Adrenal gland (tissue), 12 donors: ENCODE data around the gene VANGL2. TPM values are rescaled to one million over a fixed set of nuclear protein-coding genes. Genes with fewer than 3 reads are reported as not detected.

Source experiments
- DNase-seq, 7 donors: peaks; one replicate each; pipeline ENCODE4 v3.0.0-alpha.2; 2019 to 2020
- H3K27ac ChIP-seq, 5 donors: fragments of 200-600 bp; sonication (generic) in 4 of 5; 1 replicate in 3 of 5; 2 replicates in 2 of 5; pipeline versions ENCODE4 v1.5.1 to v1.8.0; 2016 to 2020; ENCODE audit warnings: mild to moderate bottlenecking in 1 of 5
- H3K27me3 ChIP-seq: fragments of 200-600 bp; 2 replicates; pipeline ENCODE4 v1.8.0; 2021
- H3K36me3 ChIP-seq, 2 donors: fragments of 200-600 bp; replicated peaks in 1 of 2; 1 replicate in 1 of 2; 2 replicates in 1 of 2; pipeline versions ENCODE4 v1.5.1 to v1.8.0; 2018 to 2022
- H3K4me1 ChIP-seq, 2 donors: fragments of 200-600 bp; replicated peaks in 1 of 2; 1 replicate in 1 of 2; 2 replicates in 1 of 2; pipeline versions ENCODE4 v1.5.1 to v1.8.0; 2018 to 2021
- H3K4me3 ChIP-seq, 4 donors: fragments of 200-600 bp; sonication (generic) in 3 of 4; one replicate each; pipeline ENCODE4 v1.5.1; 2016 to 2018
- H3K9me3 ChIP-seq, 3 donors: fragments of 200-600 bp; sonication (generic) in 1 of 3; replicated peaks in 1 of 3; 1 replicate in 2 of 3; 2 replicates in 1 of 3; pipeline versions ENCODE4 v1.5.1 to v1.8.0; 2016 to 2021
- POLR2A ChIP-seq, 2 donors: fragments of 450-650 bp; IDR thresholded peaks; one replicate each; pipeline ENCODE4 v1.6.1; 2017; ENCODE audit warnings: antibody characterized with exemption in 2 of 2, mild to moderate bottlenecking in 2 of 2, moderate library complexity in 1 of 2
- WGBS, 4 donors: extraction: QIAGEN DNeasy Blood & Tissue Kit in 2 of 4; methylation state at CpG; one replicate each; pipeline versions ENCODE4 v1.1.5 to v1.1.7; 2013 to 2017; 5-methylcytosine and 5-hydroxymethylcytosine counted together
- intact Hi-C, 2 donors: fragments of 100-400 bp; cut with DNase I; formaldehyde crosslinking; loops; one replicate each; pipeline versions ENCODE4 v1.14.1 to v1.15.0; 2022 to 2023
- polyA plus RNA-seq, 3 donors: library from polyadenylated mRNA; stranded (reverse); fragments of 200-250 nt in 2 of 3; fragments of 350-450 nt in 1 of 3; fragmentation: Illumina TruSeq in 1 of 3; extraction: RNeasy Lipid Tissue Mini Kit (QIAGEN cat#74804) in 1 of 3; gene quantifications; one replicate each; pipeline ENCODE4 v1.2.3, GENCODE V29; 2013 to 2014
- total RNA-seq, 9 donors: library from RNA; depleted of rRNA in 4 of 9; stranded (reverse); fragments of >200 nt in 4 of 9; fragments of 120-200 nt in 1 of 9; fragmentation: NEBNext Ultra II Directional in 1 of 9; extraction: Animal tissue kit (Norgen Biotek cat#: 25700) in 1 of 9; gene quantifications; one replicate each; pipeline versions ENCODE4 v1.1.0 to v1.2.4, GENCODE V29; 2013 to 2023
- TF ChIP-seq, protein P1 (sequence below), 6 experiments: fragments of 450-650 bp in 4 of 6; fragments of 200-600 bp in 2 of 6; sonication (generic) in 1 of 6; IDR thresholded peaks; 1 replicate in 5 of 6; 2 replicates in 1 of 6; pipeline versions ENCODE4 v1.5.1 to v1.8.0; 2016 to 2021; ENCODE audit warnings: antibody characterized with exemption in 6 of 6, mild to moderate bottlenecking in 2 of 6, moderate library complexity in 1 of 6
- donor health status: healthy with polysubstance abuse.
- donor health status: Bipolar disorder and iron deficiency.
- donor health status: DM: yes; HTN: yes; CAD: no.
- donor health status: DM: no; HTN: no; CAD: no.
- donor health status: DM: no; HTN: no; CAD: no.
- donor health status: DM: yes; HTN: yes; CAD: no.

VANGL2 gene
- total and polyA plus RNA-seq, 12 donors = 0.20 to 2.2 (median 0.74) TPM

DNA sequence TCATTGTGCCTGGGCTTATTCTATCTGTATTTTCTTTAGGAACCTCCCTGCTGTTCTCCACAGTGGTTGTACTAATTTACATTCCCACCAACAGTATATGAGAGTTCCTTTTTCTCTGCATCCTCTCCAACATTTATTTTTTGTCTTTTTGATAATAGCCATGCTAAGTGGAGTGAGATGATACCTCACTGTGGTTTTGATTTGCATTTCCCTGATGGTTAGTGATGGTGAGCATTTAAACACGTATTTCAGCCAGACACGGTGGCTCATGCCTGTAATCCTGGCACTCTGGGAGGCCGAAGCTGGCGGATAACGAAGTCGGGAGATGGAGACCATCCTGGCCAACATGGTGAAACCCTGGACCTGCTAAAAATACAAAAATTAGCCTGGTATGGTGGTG is 64.8 kb downstream of the VANGL2 start:
- H3K27me3 ChIP-seq = no peaks in the 10 kb centered on the region
- TF ChIP-seq, protein P1, sequence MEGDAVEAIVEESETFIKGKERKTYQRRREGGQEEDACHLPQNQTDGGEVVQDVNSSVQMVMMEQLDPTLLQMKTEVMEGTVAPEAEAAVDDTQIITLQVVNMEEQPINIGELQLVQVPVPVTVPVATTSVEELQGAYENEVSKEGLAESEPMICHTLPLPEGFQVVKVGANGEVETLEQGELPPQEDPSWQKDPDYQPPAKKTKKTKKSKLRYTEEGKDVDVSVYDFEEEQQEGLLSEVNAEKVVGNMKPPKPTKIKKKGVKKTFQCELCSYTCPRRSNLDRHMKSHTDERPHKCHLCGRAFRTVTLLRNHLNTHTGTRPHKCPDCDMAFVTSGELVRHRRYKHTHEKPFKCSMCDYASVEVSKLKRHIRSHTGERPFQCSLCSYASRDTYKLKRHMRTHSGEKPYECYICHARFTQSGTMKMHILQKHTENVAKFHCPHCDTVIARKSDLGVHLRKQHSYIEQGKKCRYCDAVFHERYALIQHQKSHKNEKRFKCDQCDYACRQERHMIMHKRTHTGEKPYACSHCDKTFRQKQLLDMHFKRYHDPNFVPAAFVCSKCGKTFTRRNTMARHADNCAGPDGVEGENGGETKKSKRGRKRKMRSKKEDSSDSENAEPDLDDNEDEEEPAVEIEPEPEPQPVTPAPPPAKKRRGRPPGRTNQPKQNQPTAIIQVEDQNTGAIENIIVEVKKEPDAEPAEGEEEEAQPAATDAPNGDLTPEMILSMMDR (IDR thresholded peaks at IDR 0.05) = no peak
- TF ChIP-seq POLR2A (IDR thresholded peaks at IDR 0.05) = no peak
- no peak for DNase-seq
- H3K9me3 ChIP-seq = no peaks in the 10 kb centered on the region
- intact Hi-C loops = no loop called here
- 82 to 92% (median 89%) methylated on average over 6 of the region's 6 CpGs for WGBS, 4 donors
- H3K4me3 ChIP-seq = no peak overlapping the region
- no peaks in the 10 kb centered on the region for H3K36me3 ChIP-seq
- H3K4me1 ChIP-seq = no peaks in the 10 kb centered on the region
- H3K27ac ChIP-seq = no peak overlapping the region

DNA sequence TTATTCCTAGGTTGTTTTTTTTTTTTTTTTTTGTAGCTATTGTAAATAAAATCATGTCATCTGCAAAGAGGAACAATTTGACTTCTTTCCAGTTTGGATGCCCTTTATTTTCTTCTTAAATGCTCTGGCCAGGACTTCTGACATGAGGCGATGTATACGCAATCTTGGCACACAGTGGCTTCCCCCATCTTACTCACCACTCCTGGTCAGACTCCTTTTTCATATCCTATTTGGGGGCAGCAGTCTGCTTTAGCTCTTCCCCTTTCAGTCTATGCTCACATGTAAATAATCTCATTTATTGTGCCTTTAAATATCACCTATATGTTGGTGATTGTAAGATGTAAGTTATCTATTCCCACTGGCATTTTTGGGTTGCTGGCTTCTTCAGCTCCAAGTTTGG is 66.6 kb downstream of the VANGL2 start:
- Histone ChIP-seq H3K36me3 (no peaks in the 10 kb centered on the region), H3K4me3 (no peak overlapping the region), H3K27me3 (no peaks in the 10 kb centered on the region), H3K9me3 (no peaks in the 10 kb centered on the region), H3K27ac (no peak overlapping the region), H3K4me1 (no peaks in the 10 kb centered on the region)
- 73 to 82% (median 75%) methylated on average over 2 of the region's 2 CpGs for WGBS, 4 donors
- DNase-seq = no peak
- TF ChIP-seq, protein P1 (IDR thresholded peaks at IDR 0.05) = no peak
- no peak for TF ChIP-seq POLR2A (IDR thresholded peaks at IDR 0.05)
- intact Hi-C loops = no loop called here

DNA sequence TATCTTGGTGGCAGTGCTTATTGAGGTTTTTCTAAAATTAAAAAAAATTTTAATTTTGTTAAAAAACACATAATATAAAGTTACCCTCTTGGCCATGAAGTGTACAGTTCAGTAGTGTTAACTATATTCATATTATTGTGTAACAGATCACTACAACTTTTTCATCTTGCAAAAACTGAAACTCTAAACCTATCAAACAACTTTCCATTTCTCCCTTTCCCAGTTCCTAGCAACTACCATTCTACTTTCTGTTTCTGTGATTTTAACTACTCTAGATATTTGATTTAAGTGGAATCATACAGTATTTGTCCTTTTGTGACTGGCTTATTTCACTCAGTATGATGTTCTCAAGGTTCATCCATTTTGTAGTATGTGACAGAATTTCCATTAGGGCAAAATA is 67.2 kb downstream of the VANGL2 start:
- Histone ChIP-seq H3K4me3 (no peak overlapping the region), H3K4me1 (no peaks in the 10 kb centered on the region), H3K9me3 (no peaks in the 10 kb centered on the region), H3K27ac (no peak overlapping the region), H3K27me3 (no peaks in the 10 kb centered on the region), H3K36me3 (no peaks in the 10 kb centered on the region)
- no peak for TF ChIP-seq POLR2A (IDR thresholded peaks at IDR 0.05)
- TF ChIP-seq, protein P1 (IDR thresholded peaks at IDR 0.05) = no peak
- no peak for DNase-seq
- intact Hi-C loops = no loop called here

DNA sequence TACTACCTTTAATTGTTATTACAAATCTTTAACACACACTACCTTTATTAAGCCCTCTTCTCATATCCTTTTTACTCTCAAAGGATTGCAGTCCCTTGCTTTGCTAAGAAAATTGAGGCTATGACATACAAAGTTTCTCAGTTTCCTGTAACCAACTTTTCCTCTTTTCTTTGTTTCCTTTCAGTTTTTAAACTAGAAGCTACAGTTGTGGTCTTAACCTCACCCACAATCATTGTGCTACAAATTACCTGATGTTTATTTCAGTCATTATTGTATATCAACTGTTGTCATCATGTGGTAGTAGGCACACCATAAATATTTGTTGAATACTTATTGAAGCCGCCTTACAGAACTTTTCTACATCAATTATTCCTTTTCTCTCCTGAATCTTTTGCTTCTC is 70.9 kb downstream of the VANGL2 start:
- Histone ChIP-seq H3K27ac (no peak overlapping the region), H3K27me3 (no peaks in the 10 kb centered on the region), H3K4me1 (no peaks in the 10 kb centered on the region), H3K36me3 (no peaks in the 10 kb centered on the region), H3K4me3 (no peak overlapping the region), H3K9me3 (no peaks in the 10 kb centered on the region)
- WGBS, 4 donors = 81 to 93% (median 86%) methylated on average over 1 of the region's 1 CpG
- no peak for TF ChIP-seq POLR2A (IDR thresholded peaks at IDR 0.05)
- TF ChIP-seq, protein P1 (IDR thresholded peaks at IDR 0.05) = no peak
- DNase-seq = no peak
- intact Hi-C loops = no loop called here
